GM18858 (cell line): Measurements from ENCODE around the gene SLC19A2.
"Not testable (repeated sequence)": the region's sequence is repeated elsewhere in the genome, so short reads cannot be mapped to it uniquely, and the experiment has no call there.

Source experiments
- ATAC-seq: cut with Tn5 transposase; IDR thresholded peaks from one replicate; pipeline ENCODE4 v1.9.1; 2021; ENCODE audit not compliant: unreplicated experiment

SLC19A2 gene, protein sequence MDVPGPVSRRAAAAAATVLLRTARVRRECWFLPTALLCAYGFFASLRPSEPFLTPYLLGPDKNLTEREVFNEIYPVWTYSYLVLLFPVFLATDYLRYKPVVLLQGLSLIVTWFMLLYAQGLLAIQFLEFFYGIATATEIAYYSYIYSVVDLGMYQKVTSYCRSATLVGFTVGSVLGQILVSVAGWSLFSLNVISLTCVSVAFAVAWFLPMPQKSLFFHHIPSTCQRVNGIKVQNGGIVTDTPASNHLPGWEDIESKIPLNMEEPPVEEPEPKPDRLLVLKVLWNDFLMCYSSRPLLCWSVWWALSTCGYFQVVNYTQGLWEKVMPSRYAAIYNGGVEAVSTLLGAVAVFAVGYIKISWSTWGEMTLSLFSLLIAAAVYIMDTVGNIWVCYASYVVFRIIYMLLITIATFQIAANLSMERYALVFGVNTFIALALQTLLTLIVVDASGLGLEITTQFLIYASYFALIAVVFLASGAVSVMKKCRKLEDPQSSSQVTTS

DNA sequence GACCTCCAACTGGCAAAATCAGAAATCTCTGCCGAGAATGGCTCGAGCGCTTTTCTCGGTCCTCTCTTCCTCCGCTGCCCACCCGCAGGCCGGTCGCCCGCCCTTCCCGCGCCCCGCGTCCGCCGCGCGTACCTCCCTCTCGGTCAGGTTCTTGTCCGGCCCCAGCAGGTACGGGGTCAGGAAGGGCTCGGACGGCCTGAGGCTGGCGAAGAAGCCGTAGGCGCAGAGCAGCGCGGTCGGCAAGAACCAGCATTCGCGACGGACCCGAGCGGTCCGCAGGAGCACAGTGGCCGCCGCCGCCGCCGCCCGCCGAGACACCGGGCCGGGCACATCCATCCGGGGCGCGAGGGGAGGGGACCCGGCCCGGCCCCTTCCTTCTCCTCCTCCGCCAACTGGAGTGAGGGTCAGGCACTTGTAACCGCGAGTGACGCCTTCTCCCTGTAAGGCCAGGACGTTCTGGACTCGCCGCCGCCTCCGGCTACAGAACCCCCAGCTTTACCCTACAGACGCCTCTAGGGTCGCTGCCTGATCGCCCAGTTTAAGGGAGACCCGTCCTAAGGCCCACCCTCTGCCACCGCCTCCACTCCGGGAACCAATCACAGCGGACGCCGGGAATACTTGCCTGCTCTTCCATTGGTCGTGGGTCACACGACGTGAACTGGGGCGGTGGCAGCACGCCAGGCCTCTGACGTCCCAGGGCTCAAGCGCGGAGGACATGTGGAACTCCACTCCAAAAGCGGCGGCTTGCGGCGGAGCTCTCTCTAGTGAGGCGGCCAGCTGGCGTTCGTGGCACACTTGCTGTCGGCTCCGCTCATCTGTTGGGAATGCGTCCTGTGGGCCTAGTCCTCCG lies at the start of gene SLC19A2:
Gene SLC19A2 (minus strand): TSS at position 514 of the 850 bp plus-strand sequence. CDS start 178 bp downstream, at position 336.
- peak; percentile 96 for ATAC-seq

DNA sequence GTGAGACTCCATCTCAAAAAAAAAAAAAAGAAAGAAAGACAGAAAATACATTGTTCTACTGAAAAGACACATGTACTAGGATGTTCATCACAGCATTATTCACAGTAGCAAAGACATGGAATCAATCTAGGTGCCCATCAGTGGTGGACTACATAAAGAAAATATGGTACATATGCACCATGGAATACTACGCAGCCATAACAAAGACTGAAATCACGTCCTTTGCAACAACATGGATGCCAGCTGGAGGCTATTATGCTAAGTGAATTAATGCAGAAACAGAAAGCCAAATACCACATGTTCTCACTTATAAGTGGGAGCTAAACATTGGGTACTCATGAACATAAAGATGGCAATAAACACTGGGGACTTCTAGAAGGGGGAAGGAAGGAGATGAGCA lies 48.9 kb upstream of the SLC19A2 start:
- no peak for ATAC-seq

DNA sequence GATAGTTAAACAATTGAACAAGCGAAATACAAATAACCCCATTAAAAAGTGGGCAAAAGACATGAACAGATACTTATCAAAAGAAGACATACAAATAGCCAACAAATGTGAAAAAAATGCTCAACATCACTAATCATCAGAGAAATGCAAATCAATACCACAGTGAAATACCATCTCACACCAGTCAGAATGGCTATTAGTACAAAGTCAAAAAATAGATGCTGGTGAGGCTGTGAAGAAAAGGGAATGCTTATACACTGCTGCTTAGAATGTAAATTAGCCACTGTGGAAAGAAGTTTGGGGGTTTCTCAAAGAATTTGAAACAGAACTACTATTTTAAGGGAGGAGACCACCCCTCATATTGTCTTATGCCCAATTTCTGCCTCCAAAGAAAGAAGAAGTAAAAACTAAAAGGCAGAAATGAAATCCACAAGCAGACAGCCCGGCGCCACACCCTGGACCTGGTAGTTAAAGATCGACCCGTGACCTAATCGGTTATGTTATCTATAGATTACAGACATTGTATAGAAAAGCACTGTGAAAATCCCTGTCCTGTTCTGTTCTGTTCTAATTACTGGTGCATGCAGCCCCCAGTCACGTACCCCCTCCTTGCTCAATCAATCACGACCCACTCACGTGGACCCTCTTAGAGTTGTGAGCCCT lies 47.9 kb upstream of the SLC19A2 start:
- not testable (repeated sequence) for ATAC-seq

DNA sequence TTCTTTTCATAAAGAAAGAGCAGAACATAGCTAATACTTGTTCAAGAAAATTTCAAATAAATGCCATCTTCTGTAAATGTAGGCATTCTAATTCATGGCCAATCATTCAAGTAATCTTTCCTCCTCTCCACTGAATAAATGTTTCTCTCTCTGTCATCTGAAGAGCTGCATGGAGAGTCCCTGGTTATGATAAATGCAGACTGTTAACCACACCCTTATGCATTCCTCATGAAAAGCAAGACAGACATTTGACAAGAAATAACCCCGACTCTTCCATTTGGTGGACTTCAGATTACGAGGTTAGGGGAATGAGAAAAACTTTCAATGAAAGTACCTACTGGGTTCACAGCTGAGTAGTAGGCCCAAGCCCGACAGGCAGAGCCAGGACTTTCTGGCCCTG lies 44.7 kb upstream of the SLC19A2 start:
- ATAC-seq: no peak

DNA sequence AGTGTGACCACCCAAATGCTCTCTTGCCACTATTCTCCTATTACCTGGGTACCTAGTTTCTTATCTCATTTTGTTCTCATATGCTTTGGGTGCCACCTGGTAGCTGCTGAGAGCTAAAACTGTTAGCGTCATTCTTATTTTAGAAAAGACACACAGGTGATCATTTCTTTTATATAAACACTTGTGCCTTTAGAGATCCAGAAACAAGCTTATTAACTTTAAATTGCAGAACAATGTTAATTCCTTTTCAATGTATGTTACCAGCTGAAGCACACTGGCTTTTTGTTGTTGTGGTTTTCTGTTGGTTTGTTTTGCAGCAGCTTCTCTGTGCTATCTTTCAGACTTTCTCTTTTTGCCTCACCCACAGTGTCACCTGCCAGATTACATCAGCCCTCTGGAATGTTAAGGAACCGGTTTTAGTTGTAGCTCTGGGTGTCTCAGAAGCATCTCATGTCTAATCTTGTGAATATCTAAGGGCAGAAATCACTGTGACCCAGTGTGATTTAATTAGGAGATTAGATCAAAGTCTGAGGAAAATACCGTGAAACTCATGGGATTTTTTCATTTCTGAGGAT lies 43.4 kb upstream of the SLC19A2 start:
- no peak for ATAC-seq

DNA sequence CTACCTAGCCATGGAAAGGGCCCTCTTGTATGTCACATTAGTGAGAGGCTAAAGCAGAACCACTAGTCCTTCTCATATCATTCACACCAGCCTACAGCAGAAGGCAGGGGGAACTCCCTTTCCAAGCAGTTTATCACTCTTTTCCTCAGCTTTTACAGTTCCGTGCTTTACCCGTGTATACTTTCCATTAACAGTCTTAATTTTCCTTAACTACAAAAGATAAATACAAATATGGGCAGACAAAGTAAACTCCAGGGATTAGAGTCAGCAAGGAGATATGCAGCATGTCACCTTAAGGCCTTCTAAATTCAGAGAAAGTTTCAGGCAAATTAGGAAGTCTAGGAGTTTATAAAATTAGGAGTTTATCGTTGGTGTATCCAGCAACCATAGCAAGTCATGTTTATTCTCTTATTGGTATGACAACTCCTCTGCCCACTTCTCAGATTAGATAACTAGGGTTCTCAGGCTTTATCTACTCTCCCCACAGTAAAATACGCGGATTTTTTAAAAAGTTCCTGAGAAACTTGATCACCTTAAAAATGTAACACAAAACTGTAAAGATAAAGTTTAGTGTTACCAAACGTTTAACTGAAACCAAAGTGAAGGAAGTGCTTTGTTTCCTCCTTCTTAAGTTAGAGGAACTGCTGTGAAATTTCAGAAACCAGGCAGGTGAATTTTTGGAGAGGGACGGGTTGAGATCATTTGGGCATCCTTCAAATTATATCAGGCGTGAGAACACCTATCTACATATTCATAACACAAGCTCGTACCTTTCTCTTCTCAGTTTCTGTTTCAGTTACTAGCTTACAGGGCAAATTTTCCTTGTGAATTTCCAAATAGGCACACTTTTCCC lies 42.7 kb upstream of the SLC19A2 start:
- no peak for ATAC-seq

DNA sequence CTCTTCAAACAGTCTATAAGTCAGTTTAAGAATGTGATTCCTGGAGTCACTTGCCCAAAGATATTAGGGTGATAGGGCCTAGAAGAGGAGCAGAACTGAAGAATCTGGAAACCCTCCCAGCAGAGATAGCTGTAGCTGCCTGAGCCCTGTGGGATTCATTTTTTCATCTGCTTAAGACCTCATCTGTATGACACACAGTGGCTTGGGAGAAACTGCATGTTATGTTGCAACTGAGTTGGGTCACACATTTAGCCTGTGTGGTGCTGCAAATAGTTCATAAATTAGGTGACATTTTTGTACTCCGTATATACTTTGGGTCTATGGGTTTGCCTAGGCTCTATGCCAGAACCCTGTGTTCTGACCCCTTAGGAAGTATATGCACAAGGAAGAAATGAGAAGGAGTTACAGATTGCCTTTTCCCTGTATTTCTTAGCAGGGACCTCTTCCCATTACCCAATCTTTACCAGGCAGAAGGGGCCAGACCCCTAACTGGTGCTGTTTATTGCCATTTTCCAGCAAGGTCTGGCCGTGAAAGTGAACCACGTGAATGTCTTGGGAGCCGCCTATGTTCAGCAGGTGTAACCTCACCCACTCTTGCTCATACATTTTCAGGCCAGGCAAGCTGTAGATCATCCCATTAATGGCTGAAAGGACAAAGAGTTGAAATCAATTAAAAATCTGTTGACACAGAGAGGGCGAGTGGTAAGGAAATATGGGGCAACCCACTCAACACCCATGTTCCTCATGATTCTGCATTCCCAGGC lies 41.9 kb upstream of the SLC19A2 start:
- ATAC-seq: no peak

DNA sequence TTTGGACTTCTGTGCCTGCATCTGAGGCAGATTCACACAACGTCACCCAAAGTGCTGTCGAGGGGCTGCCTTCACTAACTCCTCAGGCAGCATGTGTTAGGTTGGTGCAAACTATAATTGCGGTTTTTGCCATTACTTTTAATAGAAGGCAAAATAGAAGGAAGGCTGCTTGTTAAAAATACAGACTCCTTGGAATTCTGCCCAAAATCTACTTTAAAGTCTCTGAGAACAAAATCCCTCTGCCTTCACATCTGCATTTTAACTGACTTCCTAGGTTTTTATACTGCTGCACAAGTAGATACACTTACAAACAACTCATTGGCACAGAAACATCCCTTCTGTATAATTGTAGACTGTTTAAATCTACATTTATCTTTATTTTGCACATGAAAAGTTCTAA lies 41.3 kb upstream of the SLC19A2 start:
- no peak for ATAC-seq

DNA sequence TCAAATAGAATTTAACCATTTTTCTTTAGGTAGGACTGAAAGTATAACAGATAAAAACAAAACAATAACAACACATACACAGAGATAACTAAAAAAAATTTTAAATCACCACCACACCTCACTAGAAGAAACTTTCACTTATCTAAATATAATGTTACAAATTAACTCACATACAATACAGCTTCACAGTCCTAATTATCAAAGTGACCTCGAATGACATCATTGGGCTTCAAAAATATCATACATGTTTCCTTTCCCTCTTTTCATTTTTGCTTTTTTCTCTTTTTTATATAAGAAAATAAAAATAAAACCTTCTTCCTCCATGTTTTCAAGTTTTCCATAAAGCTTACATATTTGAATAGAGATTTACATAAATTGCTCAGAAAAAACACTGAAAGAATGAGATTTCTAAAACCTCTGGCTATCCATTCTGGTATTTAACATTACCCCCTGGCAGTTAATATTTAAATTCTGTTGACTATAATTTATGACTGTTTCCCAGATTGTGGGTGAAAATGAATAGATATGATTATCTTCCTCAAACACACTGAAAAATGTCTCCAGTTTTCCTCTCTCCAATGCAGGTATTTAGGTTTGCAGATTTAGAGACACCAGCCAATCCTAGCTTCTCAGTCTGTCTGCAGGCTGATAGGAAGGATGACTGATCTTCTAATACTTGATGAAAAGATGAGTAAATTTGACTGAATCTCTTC lies 40.5 kb upstream of the SLC19A2 start:
- ATAC-seq: no peak

DNA sequence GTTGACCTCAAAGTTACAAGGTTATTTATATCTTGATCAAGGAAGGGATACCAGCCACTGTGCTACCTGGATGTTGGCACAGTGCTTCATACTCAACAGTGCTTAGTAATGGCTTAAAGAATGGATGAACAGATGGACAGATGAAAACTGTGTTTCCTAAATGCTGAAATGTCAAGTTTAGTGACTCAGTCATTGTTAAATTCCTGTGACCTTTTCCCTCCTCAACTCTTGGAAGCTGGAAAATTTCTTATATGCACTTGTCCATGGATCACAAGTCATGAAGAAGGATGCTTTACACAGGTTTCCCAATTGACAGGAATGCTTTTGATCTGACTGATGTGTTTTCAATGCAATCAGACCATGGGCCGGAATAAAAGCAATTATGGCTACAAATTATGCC lies 39.6 kb upstream of the SLC19A2 start:
- no peak for ATAC-seq

DNA sequence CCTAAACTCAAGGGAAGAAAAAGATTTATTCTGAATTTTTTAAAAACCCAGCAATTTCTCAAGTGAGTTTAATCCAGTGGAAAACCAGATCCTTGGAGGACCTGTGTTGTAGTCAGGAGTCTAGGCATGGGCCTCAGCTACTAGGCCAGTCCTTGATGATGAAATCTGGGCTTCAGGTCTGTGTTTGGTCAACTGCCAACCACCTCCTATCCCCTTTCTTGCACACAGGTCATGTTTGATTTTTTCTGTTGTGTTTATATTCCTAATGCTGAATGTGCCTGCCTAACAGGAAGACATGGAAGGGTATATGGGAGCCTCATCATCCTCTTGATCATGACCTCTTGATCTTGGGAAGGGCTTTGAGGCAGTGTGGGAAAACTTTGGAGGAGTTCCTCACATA lies 38.2 kb upstream of the SLC19A2 start:
- no peak for ATAC-seq

DNA sequence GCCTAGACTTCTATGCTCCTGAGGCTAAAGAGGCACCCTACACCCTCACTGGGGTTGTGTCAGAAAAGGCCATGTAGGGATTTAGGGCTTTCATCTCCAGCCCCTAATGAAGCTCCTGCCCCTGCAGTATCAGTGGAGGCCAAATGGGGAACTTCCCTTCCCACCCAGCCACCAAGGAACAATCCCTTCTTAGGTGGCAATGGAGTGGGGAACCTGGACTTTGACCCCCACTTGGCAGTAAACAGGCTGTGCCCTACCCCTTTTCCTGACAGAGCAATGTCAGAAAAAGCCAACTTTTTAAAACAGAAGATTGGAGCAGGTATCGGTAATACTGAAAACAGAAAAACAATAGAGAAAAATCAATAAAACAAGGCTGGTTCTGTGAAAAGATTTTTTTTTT lies 35.5 kb upstream of the SLC19A2 start:
- ATAC-seq: no peak

DNA sequence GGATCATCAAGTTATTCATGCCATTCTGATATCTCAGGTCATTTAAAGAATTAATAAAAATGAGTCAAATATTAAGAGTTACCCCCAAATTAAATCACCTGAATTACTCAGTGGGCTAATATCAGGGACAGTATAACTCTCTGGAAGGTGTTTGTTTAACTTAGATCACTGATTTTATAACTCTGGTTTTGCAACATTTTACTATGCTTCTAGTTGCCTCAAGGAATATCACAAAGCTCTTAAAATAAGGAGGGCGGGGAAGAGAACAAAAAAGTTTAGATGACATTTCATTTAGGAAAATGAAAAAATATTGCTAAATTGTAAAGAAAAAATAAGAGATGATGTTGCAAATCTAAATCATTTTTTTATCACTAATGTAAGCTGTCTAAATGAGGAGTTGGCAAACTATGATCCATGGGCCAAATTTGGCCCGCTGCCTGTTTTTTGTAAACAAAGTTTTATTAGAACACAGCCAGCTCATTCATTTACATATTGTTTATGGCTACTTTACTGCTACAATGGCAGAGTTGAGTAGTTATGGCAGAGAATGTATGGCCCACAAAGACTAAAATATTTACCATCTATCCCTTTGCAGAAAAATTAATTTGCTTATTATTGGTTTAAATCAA lies 31.9 kb upstream of the SLC19A2 start:
- ATAC-seq: no peak

DNA sequence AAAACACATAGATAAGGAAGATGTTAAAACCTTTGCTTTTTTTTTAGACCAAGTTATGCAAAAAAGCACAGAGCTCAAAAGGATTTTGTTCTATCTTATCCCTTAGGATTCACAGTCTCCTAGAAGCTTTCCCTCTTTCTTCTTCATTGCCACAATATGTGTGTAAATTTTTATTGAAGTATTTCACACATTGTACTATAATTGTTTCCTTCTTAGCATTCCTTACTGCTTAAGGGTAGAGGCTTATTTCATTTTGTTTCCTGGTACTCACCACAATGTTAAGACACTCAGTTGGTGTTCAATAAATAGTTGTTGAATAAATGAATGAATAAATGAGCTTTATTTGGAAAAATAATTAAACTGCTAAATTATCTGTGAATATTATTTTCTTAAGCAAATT lies 29.9 kb upstream of the SLC19A2 start:
- ATAC-seq: no peak

DNA sequence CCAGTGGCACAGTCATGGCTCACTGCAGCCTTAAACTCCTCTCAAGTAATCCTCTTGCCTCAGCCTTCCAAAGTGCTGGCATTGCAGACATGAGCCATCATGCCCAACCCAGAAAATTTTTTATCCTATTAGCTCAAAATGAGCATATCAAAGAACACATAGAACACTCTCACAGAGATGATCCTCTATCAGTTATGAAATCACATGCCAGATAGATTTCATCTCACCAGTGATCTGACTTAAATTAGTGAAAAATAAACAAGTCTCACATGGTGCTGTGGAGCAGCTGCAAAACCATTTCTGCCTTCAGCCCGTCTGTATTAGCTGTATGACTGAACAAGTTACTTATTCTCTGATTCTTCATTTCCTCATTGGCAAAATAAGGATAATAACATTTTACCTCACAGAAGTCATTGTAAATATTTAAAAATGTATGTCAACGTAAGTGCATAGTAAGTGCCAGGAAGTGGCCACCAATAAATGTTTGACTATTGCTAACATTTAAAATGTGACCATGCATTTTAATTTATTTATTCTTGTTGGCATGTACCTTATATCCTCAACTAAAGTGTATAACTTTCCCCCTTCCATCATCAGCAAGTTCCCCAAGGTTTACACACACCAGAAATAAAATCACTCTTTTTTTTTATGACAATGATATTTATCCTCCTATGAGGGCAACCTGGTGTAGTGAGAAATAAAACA lies 29.0 kb upstream of the SLC19A2 start:
- ATAC-seq: no peak

DNA sequence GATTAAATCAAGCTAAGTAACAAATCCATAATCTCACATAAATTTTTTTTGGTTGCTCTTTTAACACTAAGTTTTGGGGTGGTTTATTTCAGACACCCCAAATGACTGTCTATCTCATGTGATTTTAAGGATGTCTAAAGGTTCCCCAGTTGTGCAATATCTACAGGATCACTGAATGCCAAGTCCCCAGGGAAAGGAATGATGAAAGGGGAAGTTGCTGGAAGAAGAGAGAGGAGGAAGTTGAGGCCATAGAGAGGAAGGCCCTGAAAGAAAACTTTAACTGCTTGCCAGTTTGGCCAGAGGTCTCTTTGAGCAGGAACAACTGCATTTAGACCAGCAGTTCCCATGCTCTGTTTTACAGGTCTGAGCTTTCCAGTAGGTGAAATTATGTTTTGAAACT lies 27.5 kb upstream of the SLC19A2 start:
- ATAC-seq: no peak

DNA sequence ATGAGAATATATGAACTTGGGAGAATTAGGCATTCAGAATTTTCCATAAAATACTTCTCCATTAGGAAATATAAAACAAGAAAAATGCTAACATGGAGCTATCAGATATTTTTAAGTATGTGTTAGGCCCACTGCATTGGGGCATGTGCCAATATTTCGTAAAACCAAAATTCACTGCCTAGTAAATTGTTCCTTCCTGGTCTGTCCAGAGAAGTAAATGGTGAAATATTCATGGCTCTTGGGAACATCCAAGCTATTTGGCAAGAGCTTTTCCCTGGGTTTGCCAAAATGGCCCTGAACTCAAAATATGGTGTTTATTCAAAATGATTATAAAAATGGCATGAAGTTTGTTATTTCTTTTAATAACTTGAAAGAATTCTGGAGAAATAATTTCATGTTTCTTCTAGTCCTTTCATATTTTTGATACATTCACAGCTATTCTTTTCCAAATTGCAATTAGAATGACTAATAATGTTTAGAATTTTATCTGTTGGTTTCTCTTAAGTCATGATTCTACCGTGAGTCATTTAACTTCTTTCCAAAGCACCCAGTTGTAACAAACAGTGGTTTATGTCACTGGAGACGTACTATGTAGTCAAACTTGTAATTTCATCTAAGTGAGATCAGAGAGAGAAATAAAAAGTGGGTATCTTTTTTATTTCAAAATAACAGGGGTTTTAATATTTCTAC lies 25.7 kb upstream of the SLC19A2 start:
- ATAC-seq: no peak
